NCI-H2227 treated with DMSO at 0.1 percent for 48 hours (cell line): ENCODE results near the gene INPP5J.
"Not testable (repeated sequence)": the region's sequence is repeated elsewhere in the genome, so short reads cannot be mapped to it uniquely, and the experiment has no call there.

Experiments
- DNase-seq: peaks from one replicate; lab custom pipeline; 2025; lab: John Stamatoyannopoulos, UW

Gene INPP5J

DNA sequence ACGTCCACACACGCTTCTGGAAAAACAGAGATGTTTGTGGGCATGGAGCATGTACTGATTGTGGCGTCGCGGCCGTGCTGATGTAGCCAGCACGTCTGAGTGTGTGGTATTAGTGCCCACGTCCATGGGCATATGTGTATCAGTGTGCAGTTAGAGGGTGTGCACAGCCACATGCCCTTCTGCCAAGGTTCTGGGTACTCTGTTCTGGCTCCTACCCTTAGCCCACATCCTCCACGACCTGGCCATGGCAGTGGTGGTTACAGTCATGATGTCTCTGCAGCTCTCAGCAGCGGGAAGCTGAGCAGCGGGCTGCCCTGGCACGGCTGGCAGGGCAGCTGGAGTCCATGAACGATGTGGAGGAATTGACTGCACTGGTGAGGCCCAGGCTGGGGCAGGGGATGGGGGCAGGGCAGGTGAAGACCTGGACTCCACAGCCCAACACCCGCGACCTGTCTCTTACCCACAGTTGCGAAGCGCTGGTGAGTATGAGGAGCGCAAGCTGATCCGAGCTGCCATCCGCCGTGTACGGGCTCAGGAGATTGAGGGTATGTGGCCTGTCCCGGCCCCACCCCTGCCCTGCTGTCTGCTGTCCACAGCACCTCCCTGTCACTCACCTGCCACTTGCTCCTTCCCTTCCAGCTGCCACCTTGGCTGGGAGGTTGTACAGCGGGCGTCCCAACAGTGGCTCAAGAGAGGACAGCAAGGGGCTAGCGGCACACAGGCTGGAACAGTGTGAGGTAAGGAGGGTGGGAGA, 34.4 kb upstream of the INPP5J start:
- DNase-seq = no peak

DNA sequence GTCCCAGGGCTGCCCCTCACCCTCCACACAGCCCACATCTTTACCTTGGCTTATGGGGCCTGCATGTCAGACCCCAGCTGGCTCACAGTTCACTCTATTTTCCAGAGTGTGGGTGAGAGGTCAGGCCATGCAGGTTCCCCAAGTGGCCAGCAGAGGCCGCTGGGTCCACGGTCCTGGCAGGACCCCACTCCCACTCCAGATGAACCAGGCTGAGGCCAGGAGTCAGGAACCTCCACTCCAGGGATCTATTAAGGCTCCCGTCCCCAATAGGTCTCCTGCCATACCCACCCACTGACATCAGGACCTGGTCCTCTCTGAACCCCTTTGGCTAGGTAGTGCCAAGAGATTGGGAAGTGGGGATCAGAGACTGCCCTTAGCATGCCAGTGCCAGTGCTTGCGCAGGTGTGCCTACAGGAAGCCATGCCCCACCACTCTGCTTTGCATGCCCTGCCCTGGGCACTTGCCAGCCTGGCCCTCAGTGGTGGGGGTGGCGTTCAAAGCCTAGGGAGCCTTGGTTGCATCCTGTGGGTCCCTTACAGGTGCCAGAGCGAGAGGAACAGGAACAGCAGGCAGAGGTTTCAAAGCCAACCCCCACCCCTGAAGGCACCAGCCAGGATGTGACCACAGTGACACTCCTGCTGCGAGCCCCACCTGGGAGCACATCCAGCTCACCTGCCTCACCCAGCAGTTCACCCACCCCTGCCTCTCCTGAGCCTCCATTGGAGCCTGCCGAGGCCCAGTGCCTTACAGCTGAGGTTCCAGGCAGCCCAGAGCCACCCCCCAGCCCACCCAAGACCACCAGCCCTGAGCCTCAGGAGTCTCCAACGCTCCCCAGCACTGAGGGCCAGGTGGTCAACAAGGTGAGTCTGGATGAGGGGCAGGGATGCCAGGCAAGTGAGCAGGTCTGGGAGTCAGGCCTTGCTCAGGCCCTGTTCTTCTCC, 33.3 kb upstream of the INPP5J start:
- no peak for DNase-seq

DNA sequence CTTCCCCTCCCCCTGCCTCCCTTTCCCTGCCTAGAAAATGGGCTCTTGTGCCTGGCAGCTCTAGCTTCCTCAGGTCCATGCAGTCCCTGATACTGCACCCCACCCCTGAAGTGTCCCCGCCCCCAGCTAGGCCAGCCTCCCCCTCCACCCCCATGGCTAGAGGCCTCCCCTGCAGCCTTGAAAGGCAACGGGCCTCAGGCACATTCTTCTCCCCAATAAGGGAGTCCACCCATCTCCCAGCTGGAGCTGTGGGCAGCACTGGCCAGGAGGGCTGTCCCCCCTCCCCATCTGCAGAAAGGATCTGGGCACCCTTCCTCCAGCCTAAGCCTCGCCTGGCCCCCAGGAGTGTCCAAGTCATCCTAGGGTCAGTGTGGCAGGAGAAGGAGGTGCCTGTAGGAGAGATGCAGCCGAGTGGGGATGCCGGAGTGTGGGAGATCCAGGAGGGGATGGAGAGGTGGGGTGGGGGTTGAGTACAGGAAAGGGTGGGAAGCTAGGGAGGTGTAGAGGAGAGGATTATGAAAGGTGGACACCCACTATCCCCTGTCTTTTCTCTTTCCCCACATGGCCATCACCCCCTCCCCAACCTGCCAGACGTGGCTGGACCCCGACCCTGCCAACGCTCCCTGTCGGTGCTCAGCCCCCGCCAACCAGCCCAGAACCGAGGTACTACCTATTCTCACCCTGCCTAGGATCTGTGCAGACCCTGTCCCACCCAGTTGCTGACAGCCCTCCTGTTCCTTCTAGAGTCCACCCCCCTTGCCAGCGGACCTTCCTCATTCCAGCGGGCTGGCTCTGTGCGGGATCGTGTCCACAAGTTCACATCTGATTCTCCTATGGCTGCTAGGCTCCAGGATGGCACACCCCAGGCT, 32.3 kb upstream of the INPP5J start:
- DNase-seq = no peak

DNA sequence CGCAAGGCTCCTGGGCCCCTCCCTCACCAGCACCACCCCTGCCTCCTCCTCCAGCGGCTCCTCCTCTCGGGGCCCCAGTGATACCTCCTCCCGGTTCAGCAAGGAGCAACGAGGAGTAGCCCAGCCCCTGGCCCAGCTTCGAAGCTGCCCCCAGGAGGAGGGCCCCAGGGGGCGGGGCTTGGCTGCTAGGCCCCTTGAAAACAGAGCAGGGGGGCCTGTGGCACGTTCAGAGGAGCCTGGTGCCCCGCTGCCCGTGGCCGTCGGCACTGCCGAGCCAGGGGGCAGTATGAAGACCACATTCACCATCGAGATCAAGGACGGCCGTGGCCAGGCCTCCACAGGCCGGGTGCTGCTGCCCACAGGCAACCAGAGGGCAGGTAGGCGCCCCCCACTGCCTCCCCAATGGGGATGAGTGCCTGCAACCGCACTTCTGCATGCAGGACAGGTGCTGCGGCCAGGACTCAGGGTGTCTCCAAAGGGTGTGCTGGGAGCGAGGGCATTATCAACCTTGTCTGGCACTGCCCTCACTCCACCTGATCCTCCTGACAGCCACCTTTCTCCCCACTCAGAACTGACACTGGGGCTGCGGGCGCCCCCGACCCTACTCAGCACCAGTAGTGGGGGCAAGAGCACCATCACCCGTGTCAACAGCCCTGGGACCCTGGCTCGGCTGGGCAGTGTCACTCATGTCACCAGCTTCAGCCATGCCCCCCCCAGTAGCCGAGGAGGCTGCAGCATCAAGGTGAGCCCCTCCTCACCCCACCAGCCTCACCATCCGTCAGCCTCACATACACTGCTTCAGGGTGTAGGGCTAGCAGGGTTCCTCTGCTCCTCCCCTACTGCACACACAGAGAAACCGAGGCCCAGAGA, 31.4 kb upstream of the INPP5J start:
- DNase-seq = no peak

DNA sequence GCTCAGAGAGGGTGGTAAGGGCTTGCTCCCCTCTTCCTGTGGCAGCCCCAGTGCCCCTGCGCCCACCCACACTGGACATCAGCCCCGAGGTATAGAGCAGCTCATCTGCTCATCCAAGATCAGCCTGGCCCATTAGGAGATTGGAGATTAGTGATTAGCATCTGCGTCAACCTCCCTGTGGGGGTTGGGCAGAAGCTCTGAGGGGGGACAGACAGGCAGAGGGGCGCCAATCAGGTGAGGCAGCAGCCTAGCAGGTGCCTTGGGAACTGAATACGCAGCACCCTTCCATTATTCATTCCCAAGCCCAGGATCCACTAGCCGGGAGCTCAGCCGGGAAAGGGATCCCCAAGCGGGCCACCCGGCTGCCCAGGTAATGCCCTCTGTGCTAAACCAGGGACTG, 30.6 kb upstream of the INPP5J start:
- DNase-seq = no peak

DNA sequence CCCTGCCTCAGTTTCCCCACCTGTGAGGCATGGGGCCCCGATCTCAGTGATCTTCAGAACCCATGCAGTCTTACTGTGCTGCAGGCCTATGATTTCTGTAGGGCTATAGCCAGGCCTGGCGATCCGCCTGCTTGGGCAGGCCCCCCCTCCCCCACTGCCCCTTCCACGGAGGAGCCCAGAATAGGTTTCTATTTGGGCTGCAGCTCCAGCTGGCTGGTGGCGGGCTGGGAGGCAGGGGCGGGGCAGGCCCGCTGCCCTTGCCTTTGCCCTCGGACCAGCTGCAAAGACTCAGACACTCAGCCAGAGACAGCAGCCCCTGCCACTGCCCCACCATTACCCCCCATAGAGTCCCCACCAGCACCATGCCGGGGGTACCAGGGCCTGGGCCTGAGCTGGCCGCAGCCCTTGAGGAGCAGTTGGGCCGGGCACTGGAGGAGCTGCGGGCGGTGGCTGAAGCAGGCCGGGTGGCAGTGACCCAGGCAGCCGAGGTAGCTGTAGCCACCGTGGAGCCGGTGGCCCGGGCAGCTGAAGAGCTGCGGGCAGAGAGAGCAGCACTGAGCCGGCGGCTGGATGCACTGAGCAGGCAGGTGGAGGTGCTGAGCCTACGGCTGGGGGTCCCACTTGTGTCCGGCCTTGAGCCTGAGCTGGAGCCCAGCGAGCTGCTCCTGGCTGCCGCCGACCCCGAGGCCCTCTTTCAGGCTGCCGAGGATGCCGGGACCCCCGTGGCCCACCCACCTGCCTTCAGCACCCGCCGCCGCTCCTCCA, 29.5 kb upstream of the INPP5J start:
- no peak for DNase-seq

DNA sequence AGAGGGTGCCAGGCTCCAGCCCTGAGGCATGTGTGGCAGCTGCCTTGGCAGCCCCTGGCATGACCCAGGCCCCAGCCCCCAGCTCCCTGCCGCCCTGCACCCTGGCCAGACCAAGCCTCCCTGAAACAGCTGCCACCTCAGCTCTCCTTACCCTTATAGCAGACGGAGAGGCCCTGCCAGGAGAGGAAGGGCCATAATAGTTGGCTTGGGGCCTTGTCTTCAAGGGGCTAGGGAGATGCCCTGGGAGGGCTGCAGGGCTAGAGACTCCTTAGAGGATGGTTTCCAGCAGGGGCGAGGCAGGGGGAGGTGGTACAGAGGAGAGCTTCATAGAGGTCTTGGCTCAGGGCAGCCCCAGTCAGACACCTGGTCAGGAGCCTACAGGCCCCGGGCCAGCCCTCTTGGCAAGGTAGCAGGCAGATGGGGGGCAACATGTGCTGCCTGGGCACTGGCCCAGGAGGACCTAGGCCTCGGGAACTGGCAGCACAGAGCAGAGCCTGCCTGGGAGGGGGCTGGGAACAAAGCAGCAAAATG, 28.7 kb upstream of the INPP5J start:
- no peak for DNase-seq

DNA sequence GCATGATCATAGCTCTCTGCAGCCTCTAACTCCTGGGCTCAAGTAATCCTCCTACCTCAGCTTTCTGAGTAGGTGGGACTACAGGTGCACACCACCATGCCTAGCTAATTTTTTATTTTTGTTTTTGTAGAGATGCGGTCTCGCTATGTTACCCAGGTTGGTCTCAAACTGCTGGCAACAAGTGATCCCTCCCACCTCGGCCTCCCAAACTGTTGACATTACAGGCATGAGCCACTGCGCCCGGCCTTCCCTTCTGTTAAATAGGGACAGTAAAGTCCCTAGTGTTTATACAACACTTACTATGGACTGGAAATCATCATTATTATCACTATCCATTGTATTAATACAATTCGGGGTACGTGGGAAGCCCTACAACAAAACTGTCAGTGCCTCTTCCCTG, 28.0 kb upstream of the INPP5J start:
- no peak for DNase-seq

DNA sequence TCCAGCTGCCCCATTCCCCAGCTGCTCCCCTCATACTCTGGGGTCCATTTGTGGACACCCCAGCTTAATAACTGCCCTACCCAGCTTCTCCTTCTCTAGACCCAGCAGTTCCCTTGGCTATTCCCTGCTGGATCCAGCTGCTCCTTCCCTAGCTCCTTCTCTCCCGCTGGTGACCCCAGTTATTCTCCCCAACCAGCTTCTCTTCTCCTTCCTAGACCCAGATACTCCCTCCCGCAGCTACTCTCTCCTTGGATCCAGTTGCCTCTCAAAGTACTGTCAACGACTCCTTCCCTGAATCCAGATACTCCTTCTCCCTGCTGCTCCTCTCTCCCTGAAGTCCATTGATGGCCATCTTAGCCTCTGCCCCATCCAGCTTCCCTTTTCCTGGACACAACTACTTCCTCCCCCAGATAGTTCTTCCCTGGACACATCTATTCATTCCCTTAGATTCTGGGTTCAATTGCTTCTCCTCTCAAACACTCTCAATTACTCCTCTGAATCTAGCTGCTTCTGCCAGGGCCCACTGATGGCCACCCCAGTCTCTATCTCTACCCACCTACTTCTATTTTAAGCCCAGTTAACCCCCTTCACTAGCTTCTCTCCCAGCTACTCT, 27.0 kb upstream of the INPP5J start:
- no peak for DNase-seq

DNA sequence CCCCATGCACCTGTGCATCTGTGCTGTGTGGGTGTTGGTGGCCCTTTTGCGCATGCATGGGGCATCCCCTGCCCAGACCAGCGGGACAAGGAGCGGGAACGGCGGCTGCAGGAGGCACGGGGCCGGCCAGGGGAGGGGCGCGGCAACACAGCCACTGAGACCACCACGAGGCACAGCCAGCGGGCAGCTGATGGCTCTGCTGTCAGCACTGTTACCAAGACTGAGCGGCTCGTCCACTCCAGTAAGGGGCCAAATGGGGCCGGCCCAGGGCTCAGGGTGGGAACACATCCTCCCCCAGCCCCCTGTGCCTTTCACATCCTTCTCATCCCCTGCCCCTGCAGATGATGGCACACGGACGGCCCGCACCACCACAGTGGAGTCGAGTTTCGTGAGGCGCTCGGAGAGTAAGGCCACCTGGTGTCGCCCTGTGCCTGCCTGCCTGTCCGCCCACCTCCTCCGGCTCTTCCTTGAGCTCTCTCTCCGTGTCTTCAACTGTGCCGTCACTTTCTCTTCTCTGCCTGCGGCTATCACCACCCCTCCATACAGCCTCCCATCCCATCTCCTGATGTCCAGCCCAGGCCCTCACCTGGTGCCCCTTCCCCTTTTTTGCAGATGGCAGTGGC, 26.0 kb upstream of the INPP5J start:
- no peak for DNase-seq

DNA sequence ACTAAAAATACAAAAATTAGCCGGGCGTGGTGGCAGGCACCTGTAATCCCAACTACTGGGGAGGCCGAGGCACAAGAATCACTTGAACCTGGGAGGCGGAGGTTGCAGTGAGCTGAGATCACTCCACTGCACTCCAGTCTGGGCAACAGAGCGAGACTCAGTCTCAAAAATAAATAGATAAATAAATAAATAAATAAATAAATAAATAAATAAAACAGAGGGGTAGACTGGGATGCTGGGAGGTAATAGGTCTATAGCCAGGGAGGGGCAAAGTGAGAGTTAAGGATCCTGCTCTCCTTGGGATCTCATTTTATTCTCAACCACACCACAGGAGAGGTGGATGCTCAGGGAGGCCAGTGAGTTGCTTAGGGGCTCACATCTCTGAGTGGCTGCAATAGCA, 25.2 kb upstream of the INPP5J start:
- DNase-seq = not testable (repeated sequence)

DNA sequence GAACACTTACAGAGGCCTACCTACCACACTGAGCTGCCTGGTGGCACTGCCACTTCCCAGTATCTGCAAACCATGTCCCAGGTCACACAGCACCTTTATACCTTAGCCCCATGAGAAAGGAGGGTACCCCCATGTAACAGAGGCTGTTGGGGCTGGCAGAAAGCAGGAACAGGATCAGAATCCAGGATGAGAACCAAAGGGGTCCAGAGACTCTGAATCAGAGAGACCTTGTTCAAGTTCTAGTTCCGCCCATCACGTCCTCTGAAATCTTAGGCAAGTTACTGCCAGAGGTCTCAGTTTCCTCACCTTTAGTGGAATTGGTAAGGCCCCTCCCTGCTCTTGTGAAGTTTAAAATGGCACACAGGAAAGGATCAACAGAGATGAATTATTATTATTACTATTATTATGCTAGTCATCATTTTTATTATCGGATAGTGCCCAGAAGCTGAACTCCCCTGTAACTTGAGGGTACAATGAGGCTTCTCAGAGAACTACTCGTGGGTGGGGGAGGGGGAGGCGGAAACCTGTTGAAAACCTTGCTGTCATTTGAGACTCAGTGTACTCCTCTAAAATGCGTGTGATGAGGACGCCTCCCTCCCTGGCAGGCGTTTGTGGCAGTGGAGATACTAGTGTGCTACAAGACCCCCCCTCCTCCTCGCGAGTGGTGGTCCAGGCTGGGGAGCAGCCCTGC, 24.7 kb upstream of the INPP5J start:
- no peak for DNase-seq

DNA sequence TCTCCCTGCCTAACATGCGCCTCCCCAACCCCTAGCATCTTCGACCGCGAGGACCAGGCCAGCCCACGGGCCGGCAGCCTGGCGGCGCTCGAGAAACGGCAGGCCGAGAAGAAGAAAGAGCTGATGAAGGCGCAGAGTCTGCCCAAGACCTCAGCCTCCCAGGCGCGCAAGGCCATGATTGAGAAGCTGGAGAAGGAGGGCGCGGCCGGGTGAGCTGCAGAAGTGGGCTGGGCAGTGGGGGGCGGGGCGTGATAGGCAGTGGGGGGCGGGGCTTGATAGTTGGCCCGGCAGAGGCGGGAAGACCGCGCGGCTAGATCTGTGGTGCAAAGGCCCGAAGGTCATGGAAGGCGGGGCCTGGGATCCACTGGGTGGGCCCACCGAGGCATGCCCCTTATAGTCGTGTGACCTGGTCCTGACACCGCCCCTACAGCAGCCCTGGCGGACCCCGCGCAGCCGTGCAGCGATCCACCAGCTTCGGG, 24.1 kb upstream of the INPP5J start:
- no peak for DNase-seq

DNA sequence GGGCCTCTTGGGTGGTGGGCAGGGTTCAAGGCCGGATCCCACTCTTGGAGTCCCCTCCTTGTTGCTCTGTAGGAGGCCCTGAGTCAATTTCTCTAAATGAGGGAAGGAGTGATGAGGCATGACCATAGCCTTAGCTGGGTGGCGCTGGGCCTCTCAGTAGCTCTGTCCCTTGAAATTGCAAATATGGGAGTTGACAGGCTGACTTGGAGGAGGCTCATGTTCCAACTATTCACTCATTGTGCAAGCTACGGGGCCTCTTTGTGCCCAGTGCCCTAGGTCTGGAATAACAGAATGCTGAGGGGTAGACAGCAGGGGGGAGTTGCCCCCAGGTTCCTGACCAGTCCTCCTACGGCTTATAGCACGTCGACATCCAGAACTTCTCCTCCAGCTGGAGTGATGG, 23.4 kb upstream of the INPP5J start:
- no peak for DNase-seq

DNA sequence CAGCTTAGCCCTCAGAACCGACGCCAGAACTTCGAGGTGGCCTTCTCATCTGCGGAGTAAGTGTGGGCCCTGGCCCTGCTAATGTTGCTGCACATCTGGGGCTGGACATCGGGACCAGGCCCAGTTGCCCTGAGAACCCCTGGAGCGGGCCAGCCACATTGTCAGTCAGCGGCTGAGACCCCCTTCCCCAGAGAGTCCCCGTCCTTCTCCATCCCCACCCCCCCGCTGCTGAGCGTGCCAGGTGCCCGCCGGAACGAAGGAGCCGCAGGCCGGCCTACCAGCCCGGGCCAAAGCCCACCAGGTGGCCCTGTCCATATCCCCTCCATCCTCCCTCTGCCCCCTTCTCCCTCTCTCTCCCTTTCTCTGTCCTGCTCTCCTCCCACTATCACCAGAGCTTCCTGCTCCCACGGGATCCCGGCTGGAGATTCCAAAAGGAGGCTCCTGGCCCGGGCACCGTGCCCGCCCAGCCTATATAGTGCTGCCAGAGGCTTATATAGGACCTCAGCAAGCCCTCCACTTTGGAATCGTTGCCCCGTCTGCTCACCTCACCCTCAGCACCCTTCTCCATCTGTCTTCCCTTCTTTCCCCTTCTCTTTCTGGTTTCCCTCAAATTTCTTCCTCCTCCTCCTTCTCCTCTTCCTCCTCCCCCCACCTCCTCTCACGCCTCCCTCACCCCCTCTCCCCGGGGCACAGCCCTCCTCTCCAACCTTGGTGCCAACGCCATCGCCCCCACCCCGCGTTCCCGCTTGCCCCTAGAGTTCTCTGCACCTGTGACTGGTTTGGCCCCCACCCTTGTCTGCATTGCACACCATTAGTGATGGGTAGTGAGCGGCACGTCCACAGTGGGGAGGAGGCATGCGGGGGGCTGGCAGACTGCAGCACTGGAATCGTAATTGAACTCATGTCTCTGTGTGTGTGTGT, 22.7 kb upstream of the INPP5J start:
- no peak for DNase-seq

DNA sequence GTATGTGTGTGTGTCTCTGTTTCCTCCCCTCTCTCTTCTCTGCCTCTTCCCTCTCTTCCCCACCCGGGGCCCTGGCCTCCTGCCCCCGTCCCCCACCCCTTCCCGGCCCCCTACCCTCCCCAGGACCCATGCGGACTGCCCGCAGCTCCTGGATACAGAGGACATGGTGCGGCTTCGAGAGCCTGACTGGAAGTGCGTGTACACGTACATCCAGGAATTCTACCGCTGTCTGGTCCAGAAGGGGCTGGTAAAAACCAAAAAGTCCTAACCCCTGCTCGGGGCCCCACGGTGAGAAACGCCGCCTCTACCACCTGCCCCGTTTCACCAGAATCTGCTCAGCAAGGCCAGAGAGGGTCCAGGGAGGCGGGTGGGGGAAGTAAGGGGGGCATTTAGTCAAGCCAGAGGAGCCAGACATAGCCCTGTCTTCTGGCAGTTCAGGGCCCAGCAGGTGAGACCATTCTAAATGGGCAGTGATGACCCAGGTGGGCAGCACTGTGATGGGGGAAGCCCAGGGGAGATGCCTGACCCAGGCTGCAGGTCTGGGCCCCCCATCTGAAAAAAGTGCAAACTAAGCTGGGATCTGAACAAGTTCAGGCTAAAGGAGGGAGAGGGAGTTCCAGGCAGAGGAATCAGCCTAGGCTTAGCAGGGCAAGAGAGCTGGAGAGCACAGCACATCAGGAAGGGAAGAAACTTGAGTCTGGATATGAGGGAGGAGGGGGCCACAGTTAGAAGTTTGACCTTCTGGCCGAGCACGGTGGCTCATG, 21.8 kb upstream of the INPP5J start:
- no peak for DNase-seq
